HL-60/S4 treated with retinoic acid at 250 ng/mL for 4 days and 3 days (cell line): ENCODE measurements around the gene SUSD3.
"Not testable (repeated sequence)": the region's sequence is repeated elsewhere in the genome, so short reads cannot be mapped to it uniquely, and the experiment has no call there.

Source experiments
- in situ Hi-C: fragments of 300-500 bp; cut with MboI; formaldehyde crosslinking; loops from 2 replicates; pipeline ENCODE4 v1.7.0; 2022; ENCODE audit warnings: low sequenced_read_pairs

The SUSD3 gene

DNA sequence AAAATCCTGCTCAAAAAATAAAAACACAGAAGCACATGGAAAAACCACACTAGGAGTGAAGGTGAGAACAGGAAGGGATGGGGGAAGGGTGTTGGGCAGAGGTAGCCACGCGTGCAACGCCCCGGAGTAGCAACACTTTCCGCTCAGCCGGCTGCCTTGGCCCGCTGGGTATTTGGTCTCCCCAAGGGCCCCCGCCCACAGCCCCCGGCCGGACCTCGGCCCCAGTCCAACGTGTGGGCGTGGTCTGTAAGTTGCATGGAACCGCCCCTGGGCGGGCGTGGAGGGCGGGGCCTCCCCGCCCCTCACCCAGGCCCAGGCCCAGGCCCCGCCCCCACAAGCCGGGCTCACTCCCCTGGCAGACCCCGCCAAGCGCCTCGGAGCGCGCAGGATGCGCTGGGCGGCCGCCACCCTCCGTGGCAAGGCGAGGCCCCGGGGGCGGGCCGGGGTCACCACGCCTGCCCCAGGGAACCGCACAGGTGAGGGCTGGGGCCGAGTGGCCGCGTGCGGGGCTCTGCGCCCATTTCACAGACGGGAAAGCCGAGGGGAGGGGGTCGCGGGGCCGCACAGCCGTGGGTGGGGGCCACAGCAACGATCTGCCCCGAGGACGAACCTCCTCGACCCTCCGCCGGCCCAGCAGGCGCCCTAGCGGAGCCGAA lies at the start of gene SUSD3:
SUSD3 (plus strand) TSS at position 347 of the 656 bp plus-strand sequence; CDS start at position 389, 42 bp downstream.
- in situ Hi-C loops = no loop called here

DNA sequence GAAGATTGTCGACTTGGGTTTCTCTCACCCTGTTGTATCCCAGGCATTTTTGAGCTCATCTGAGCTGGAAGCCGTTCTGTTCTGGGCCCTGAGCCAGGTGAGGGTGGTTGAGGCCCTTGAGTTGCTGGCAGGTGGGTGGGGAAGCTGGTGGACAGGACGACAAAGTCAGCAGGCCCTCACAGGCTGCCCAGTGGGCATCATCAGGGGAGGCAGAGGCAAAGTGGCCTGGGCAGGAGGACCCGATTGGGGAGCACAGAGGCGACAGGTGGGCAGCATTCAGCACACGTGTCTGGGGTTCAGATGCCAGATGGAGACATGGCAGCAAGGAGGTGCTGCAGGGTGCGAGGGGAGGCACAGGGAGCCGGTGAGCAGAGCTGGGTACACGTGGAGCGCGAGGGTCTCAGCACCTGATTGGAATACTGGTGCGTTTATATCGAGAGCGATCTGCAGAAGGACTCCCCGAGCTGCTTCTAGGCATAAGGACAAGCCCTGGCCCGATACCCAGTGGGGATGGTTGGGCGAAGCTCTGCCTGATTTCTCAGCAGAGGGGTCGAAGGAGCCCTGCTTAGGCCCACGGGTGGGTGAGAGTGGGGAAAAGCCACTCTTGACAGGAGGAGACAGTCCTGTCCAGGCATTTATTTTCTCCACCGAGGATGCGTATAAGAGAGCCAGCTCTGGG lies 49.0 kb upstream of the SUSD3 start:
- in situ Hi-C loops = no loop called here

DNA sequence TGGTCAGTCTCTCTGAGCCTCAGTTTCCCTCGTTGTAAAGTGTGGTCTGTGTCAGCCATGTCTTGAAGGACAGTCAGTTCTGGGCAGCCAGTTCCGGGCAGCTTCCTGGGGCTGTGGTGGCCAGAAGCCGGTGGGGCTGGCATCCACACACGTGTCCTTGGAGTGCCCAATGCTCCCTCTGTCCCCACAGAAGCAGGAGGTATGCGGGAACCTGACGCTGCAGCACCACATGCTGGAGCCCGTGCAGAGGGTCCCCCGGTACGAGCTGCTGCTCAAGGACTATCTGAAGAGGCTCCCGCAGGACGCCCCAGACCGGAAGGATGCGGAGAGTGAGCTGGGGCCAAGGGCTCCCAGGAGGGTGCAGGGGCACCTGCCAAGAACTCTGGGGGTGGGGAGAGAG lies 48.4 kb upstream of the SUSD3 start:
- in situ Hi-C loops = no loop called here

DNA sequence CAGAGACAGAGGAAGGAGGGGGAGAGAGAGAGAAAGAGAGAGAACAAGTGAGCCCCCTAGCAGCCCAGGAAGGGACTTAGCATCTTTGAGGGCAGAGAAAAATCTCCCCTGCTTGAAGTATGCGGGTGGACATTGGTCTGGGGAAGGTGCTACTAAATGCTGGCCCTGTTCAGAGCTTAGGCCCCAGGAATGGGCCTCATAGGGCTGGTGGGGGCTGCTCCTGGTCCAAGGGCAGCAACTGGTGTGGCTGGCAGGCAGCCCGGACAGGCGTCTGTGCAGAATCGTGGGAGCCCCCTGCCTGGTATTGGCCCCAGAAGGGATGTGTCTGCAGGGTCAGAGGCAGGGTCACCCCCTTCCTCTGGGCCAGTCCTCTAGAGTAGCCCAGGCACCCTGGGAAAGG lies 47.8 kb upstream of the SUSD3 start:
- in situ Hi-C loops = no loop called here

DNA sequence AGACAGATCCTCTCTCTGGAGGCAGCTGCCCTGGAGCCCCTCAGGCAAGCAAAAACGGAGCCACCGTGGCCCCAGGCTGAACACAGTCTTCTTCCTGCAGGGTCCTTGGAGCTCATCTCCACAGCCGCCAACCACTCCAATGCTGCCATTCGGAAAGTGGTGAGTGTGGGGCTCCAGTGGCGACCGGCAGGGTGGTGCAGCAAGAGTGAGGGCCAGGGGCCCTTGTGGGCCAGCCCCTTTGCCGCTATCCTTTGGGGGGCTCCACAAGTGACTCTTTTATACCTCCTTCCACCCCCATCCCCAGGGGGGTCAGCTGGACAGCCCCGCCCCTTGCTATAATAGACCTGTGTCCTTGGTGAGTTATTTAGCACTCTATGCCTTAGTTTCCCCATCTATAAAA lies 47.4 kb upstream of the SUSD3 start:
- in situ Hi-C loops = no loop called here

DNA sequence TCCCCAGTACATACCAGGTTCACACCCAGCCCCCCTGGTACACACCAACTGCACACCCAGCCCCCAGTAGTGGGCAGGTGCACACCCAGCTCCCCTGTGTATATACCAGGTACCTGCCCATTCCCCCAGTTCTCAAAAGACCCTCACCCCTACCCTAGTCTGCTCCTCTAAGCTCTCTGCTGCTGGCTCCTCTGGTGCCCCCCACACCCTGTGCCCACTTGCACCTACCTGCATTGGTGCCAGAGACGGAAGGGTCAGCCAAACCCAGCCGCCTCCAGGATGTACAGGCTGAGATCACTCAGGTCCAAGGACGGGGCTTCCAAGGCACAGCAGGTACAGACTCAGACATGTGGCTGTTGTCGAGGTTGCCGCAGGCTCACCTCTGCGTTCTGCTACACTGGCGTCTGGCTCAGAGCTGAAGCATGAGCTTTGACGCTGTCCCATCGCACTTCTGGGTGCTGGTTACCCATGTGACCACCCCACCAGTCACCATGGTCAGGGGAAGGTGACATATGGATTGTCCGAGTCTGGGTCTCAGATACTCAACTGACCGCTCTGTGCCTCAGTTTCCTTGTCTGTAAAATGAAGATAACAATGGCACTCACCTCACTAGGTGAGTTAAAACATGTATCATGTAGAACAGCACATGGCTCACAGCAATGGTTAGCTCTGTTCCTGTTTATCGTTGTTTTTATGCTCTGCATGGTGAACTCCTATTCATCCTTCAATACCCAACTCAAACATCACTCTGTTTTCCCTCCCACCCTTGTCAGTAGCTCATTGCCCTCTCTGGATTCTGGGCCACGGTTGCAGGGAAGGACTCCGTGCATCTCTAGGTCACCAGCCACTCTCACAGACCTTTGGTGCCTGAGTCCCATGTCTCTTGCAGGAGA lies 45.3 kb upstream of the SUSD3 start:
- in situ Hi-C loops = no loop called here

DNA sequence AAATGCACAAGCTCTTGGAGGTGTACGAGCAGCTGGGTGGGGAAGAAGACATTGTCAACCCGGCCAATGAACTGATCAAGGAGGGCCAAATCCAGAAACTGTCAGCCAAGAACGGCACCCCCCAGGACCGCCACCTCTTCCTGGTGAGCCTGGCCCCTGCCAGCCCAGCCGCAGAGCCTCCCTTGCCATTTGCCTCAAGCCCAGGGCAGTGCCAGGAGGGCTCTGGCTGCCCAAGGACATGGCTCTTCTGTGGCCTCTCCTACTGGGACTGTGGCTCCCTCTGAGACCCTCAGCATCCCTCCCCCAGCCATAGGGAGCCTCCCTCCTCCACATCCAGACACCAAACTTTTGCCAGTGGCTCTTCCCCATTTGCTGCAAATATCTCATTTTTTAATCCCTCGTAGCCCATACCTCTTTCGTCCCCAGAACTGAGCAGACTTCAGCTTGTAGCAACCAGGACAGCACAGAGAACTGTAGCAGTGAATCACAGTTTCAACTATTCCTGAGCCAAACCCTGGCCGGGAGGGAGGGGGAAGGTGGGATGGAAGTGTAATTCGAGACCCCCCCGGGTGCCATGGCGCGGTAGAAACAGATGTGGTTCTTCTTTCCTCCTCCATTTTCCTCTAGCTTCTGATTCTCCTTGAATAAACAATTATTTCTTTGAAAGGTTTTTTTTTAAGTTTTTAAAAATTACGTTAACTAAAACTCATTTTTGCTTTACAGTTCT lies 44.5 kb upstream of the SUSD3 start:
- in situ Hi-C loops = no loop called here

DNA sequence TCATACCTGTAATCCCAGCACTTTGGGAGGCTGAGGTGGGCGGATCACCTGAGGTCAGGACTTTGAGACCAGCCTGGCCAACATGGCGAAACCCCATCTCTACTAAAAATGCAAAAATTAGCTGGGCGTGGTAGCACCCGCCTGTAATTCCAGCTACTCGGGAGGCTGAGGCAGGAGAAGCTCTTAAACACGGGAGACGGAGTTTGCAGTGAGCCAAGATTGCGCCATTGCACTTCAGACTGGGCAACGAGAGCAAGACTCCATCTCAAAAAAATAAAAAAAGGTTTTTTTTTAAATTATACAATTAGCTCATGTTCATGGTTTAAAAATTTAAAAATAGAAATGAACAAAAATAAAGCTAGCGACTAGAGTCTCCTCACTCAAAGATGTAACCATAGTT lies 43.3 kb upstream of the SUSD3 start:
- in situ Hi-C loops = not testable (repeated sequence)

DNA sequence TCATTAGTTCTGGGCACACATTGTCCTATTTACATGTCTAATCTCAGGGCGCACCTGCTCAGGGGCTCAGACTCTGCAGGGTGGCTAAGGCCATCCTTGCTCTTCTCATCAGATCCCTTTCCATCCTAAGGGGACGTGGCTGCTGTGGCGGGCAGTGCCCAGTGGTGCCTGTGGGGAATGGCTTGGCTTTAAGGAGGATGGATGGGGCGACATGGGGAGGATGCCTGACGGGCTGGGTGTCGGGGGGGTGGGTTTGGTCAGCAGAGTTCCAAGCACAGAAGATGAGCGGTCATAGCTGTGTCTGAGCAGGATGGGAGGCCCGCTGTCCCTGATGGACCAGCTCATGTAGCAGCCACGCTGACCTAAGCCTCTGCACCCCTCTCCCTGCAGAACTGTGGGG lies 40.9 kb upstream of the SUSD3 start:
- in situ Hi-C loops = no loop called here

DNA sequence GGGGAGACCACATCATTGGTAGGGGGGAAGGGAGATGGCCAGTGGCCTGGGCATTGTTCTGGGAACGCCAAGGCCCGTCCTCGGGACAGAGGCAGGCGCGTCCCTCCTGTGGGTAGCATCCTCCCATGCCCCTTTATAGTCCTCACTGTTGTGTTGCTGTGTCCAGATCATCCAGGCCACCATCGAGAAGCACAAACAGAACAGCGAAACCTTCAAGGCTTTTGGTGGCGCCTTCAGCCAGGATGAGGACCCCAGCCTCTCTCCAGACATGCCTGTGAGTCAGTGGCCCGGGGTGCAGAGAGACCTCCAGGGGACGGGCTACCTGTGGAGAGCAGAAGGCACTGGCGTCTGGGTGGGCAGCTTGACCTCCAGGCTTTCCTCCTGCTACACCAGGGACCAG lies 38.4 kb upstream of the SUSD3 start:
- in situ Hi-C loops = no loop called here

DNA sequence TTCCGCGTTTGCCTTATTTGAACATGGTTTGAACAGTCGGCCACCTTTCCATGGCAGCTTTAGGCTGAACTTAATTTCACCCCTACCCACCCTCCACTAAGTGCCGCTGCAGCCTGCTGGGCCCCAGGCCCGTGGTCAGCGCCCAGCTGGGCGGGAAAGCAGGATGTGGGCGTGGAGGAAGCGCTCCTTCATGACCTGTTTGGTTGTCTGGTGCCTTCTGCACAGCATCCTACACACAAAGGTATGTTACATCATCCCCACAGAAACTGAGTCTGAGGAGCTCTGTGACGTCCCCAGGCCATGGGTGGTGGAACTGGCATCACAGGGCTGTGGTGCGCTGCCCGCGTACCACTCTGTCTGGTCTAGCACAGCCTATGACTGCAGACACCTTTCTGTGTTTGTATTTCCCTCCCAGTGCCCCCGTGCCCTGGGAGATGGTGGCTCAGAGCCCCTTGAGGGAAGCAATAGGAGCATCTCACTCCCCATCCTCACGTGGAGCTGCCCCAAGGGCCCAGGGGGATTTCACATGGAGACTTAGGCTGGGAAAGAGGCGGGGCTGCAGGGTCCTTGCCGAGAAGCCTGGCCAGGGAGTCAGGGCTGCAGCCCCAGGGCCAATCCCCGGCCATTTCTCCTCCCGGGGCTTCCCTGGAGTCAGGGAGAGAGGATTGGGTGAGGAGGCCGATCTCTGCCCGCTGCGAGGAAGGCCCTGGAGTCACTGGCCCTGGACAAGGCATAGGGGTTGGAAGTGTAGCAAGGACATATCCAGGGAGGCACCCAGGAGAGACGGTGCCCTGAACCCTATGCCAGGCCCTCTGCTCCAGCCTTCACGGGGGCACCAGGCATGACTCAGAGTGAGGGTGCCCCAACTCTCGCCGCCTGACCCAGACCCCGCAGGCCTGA lies 37.5 kb upstream of the SUSD3 start:
- in situ Hi-C loops = no loop called here

DNA sequence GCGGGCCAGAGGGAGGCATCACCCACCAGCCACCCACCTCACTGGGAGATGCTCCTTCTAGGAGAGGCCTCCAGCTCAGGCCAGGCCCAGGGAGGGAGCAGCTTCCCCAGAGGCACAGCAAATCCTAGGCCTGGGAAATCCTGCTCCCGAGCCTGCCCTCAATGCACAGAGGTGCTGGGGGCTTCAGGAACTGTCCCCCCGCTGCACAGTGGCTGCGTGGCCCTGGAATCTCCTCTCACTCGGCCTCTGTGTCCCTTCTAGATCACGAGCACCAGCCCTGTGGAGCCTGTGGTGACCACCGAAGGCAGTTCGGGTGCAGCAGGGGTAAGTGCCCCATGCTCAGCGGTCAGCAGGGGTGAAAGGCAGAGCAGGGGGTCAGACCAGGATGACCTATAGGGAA lies 36.4 kb upstream of the SUSD3 start:
- in situ Hi-C loops = no loop called here

DNA sequence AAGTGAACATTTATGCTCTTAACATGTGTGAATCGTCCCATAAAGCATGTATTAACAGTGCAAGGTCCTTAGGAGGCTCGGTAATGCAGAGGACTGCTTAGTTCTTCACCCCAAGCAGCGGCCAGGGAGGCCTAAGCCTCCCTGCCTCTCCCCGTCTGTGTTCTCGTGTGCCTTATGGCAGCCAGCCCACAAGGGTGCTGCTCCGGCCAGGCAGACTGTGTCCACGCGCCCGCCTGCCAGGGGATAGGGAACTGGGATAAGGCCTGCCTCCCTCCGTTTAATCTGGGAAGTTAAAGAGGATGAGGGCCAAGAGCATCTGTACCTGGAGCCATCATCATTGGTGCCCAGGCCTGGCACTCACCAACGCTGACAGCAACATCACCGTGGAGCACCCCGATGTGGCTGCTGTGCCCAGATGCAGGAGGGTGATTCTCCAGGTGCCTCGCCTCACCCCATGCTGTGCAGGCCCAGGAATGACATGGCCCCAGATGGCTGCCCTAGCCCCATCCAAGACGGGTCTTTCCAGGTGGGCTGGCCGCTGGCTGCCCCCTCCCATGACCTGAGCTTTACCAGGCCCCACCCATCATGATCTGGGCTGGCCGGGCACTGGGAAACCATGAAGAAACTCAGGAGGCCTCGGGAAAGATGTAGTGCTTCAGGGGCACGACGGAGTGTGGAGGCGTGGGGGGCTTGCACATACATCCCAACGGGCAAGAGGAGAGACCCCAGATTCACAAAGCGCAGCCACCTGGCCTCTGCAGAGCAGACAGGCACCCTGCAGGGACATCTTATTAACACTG lies 35.6 kb upstream of the SUSD3 start:
- in situ Hi-C loops = no loop called here

DNA sequence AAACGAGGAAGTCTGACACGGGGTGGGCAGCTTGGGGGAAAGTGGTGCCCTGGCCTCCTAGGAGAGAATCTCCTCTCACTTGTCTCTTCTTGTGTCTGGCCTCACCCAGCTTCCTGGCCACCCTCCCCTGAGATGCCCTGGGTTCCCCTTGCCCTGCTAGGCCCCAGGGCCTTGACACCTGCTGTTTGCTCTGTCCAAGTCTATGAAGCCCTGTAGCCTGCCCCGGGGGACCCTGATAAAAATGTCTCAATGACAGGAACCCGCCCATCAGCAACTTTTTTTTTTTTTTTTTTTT lies 35.0 kb upstream of the SUSD3 start:
- in situ Hi-C loops = no loop called here

DNA sequence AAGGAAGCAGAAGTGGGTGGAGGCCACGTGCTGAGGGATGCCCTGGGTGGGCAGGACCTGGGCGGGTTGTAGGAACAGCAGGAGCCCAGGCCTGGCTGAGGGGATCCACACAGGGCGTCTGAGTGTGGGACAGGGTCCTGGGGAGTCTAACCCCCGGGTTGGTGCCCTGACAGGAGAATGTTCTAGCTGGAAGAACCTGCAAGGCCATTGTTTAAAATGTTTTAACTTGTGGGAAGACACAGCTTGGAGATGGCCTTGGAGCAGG lies 33.9 kb upstream of the SUSD3 start:
- in situ Hi-C loops = no loop called here

DNA sequence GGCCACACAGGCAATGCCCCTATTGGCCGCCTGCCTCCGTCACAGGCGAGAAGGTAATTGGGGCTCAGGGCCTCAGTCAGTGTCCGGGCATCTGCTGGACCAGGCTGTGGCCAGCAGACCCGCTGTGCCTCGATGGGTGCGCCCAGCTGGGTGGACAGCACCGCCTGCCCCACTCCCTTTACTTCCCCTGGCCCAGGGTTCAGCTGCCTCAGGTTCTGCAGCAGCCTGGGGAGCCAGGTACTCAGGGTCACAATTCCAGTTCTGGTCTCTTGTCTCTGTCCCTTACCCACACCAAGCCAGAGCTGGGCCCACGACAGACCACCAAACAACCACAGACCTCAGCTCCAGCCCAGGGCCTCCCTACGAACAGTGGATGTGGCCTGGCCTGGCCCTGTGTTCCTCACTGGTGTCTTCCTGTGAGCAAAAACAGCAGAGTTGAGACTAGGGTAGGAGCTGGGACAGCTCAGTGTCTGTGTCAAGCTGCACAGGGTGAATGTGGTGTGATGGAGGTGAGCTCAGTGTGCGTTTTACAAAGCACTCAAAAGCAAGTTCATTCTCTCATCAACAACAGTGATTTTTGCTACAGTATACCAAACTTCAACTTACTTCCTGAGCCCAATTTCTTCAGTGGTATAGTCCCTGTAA lies 33.4 kb upstream of the SUSD3 start:
- in situ Hi-C loops = no loop called here

DNA sequence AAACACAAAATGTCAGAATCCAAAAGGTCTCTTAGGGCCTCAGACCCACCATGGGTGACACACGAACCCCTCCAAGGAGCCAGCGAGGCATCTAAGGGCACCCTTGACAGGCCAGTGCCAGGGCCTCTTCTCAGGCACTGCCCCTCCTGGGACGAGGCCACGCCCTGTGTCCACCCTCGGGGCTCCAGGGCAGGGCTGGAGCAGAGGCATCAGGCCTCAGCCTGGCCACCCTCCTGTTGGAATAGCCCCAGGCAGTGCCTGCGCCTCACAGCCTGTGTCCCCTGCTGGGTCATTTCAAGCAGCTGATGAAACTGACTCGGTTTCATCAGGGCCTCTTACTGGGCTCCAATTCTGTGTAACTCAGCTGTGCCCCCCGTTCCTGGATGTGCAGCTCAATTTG lies 32.8 kb upstream of the SUSD3 start:
- in situ Hi-C loops = no loop called here

DNA sequence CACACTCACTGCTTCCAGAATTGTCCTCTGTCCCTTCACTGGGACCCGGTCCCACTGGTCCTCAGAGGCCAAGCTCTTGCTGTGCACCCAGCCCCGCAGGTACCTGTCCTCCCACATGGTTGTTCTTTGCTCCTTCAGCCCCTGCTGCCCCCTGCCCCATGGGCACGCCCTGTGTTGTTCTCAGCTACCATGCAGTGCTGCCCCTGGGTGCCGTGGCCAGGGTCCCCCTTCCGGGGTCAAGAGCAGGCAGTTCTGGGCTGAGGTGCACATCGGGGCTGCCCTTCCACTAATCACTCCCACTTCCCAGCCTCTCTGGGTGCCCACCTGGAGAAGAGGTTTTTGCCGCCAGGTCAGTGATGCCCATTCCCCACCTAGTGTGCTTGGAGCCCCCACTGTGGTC lies 31.9 kb upstream of the SUSD3 start:
- in situ Hi-C loops = no loop called here

DNA sequence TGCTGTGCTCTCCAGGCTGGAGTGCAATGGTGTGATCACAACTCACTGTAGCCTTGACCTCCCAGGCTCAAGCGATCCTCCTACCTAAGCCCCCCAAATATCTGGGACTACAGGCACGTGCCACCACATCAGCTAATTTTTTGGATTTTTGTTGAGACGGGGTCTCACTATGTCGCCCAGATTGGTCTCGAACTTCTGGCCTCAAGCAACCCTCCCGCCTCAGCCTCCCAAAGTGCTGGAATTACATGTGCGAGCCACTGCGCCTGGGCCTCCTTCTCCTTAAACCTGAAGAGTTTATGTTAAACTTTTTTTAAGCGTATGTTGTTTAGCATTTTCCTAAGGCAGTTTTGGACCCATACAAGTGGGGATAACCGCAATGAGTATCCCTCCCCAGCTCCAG lies 30.8 kb upstream of the SUSD3 start:
- in situ Hi-C loops = no loop called here
